ENCODE data around the gene CLSTN2. TPM values are rescaled to one million over a fixed set of nuclear protein-coding genes. Genes with fewer than 3 reads are reported as not detected.

The CLSTN2 gene
- total RNA-seq, 1 experiment from 2014 or later, result not detected

DNA sequence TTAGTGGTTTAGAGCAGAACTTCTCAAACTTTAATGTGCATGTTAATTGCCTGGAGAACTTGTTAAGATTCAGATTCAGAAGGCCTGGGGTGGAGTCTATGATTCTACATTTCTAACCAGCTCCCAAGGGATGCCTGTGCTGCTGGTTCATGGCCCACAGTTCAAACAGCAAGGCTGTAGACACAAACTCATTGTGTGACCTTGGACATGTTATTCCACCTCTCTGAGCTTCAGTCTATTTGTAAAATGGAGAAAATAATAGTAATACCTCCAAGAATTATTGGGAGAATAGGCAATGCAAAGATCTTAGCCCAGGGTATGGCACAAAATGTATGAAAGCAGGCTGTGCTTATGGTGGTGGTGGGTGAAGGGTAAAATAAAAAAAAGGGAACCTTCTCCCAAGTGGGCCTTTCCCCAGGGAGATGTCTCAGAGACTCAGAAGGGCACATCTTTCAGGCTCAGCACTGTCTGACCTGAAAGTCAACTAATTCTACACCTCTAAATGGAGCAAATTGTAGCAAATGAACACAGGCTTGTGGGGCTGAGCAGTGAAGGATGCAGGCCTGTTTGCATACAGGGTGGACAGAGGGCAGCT, 566.9 kb downstream of the CLSTN2 start:
- no TSS peak for BruUV-seq (replicated peaks)
- no peaks in the 10 kb centered on the region; the same call in 1 of the 2 replicates for H3K9me2 ChIP-seq (ENCODE audit: insufficient read depth)

GRCh38 chr3:140505213-140505612, 570.2 kb downstream of the CLSTN2 start:
- H3K4me2 ChIP-seq, result no peak overlapping the region
- no peaks in the 10 kb centered on the region; the same call in 1 of the 2 replicates for H3K9me2 ChIP-seq (ENCODE audit: insufficient read depth)
- peaks cover 19% of the 10 kb centered on the region for H3K4me1 ChIP-seq (replicated peaks; ENCODE audit: insufficient read depth)
- no peak overlapping the region for H3K27ac ChIP-seq
- intact Hi-C loops (cut with micrococcal nuclease; ENCODE audit: unreplicated experiment), result no loop called here
- POLR2A ChIA-PET (ENCODE audit: unreplicated experiment), result no interaction called here
- H3K4me3 ChIP-seq, result no peak overlapping the region
- CTCF ChIA-PET, result no interaction called here
- H3K27me3 ChIP-seq (ENCODE audit: insufficient read depth, low read depth), result no peaks in the 10 kb centered on the region
- no peaks in the 10 kb centered on the region for H3K9me3 ChIP-seq (ENCODE audit: insufficient read depth, low read depth)
- no peaks in the 10 kb centered on the region for H3K79me2 ChIP-seq (ENCODE audit: low read depth)
- BruUV-seq (replicated peaks), result no TSS peak
- TF ChIP-seq, protein P1, sequence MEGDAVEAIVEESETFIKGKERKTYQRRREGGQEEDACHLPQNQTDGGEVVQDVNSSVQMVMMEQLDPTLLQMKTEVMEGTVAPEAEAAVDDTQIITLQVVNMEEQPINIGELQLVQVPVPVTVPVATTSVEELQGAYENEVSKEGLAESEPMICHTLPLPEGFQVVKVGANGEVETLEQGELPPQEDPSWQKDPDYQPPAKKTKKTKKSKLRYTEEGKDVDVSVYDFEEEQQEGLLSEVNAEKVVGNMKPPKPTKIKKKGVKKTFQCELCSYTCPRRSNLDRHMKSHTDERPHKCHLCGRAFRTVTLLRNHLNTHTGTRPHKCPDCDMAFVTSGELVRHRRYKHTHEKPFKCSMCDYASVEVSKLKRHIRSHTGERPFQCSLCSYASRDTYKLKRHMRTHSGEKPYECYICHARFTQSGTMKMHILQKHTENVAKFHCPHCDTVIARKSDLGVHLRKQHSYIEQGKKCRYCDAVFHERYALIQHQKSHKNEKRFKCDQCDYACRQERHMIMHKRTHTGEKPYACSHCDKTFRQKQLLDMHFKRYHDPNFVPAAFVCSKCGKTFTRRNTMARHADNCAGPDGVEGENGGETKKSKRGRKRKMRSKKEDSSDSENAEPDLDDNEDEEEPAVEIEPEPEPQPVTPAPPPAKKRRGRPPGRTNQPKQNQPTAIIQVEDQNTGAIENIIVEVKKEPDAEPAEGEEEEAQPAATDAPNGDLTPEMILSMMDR (conservative IDR thresholded peaks at IDR 0.05), result no peak
- TF ChIP-seq EZH2 (IDR thresholded peaks at IDR 0.05; ENCODE audit: low read depth), result no peak
- no peak overlapping the region for H2AFZ ChIP-seq
- DNase-seq, result no peak
- H3F3A ChIP-seq (ENCODE audit: insufficient read depth, low read depth), result peaks cover 8% of the 10 kb centered on the region; the same call in 1 of the 2 replicates
- no peaks in the 10 kb centered on the region for H3K36me3 ChIP-seq (ENCODE audit: low read depth)
- H4K20me1 ChIP-seq (ENCODE audit: insufficient read depth), result no peaks in the 10 kb centered on the region

More for the DNA sequence above, 566.9 kb downstream of the CLSTN2 start:
- H3F3A ChIP-seq (ENCODE audit: insufficient read depth, low read depth), result peaks cover 8% of the 10 kb centered on the region; the same call in 1 of the 2 replicates
- no peaks in the 10 kb centered on the region for H3K9me3 ChIP-seq (ENCODE audit: insufficient read depth, low read depth)
- H3K36me3 ChIP-seq (ENCODE audit: low read depth), result no peaks in the 10 kb centered on the region
- H3K79me2 ChIP-seq (ENCODE audit: low read depth), result no peaks in the 10 kb centered on the region
- H3K4me3 ChIP-seq, result no peak overlapping the region
- TF ChIP-seq, protein P1 (conservative IDR thresholded peaks at IDR 0.05), result no peak
- no peak for TF ChIP-seq EZH2 (IDR thresholded peaks at IDR 0.05; ENCODE audit: low read depth)
- ChIA-PET POLR2A (ENCODE audit: unreplicated experiment) (no interaction called here), CTCF (interaction anchor here (0.9 kb wide), 1 partner anchor 53 kb away, joined by 4 read pairs; no protein-coding TSS in a partner anchor)
- H3K27ac ChIP-seq, result peak overlapping the region; percentile 41; the same call in 1 of the 2 replicates
- no peaks in the 10 kb centered on the region for H3K27me3 ChIP-seq (ENCODE audit: insufficient read depth, low read depth)
- intact Hi-C loops (cut with micrococcal nuclease; ENCODE audit: unreplicated experiment), result loop anchor here (1.0 kb wide), 2 partner anchors 27 to 35 kb away; no protein-coding TSS in a partner anchor
- H3K4me1 ChIP-seq (replicated peaks; ENCODE audit: insufficient read depth), result peaks cover 19% of the 10 kb centered on the region
- H4K20me1 ChIP-seq (ENCODE audit: insufficient read depth), result no peaks in the 10 kb centered on the region
- H3K4me2 ChIP-seq, result no peak overlapping the region; the same call in 1 of the 2 replicates
- DNase-seq, result no peak
- H2AFZ ChIP-seq, result no peak overlapping the region

- no peaks in the 10 kb centered on the region for H3K36me3 ChIP-seq (ENCODE audit: low read depth)
- no peak overlapping the region for H2AFZ ChIP-seq
- H3F3A ChIP-seq (ENCODE audit: insufficient read depth, low read depth), result peaks cover 8% of the 10 kb centered on the region; the same call in 1 of the 2 replicates
- no peak overlapping the region for H3K4me3 ChIP-seq
- intact Hi-C loops (cut with micrococcal nuclease; ENCODE audit: unreplicated experiment), result no loop called here
- H3K27me3 ChIP-seq (ENCODE audit: insufficient read depth, low read depth), result no peaks in the 10 kb centered on the region
- ChIA-PET CTCF (no interaction called here), POLR2A (ENCODE audit: unreplicated experiment) (no interaction called here)
- H3K9me3 ChIP-seq (ENCODE audit: insufficient read depth, low read depth), result no peaks in the 10 kb centered on the region
- H3K9me2 ChIP-seq (ENCODE audit: insufficient read depth), result no peaks in the 10 kb centered on the region; the same call in 1 of the 2 replicates
- no TSS peak for BruUV-seq (replicated peaks)
- H3K4me2 ChIP-seq, result no peak overlapping the region
- no peaks in the 10 kb centered on the region for H3K79me2 ChIP-seq (ENCODE audit: low read depth)
- no peak for DNase-seq
- no peaks in the 10 kb centered on the region for H4K20me1 ChIP-seq (ENCODE audit: insufficient read depth)
- TF ChIP-seq EZH2 (IDR thresholded peaks at IDR 0.05; ENCODE audit: low read depth), result no peak
- TF ChIP-seq, protein P1 (conservative IDR thresholded peaks at IDR 0.05), result no peak
- H3K27ac ChIP-seq, result no peak overlapping the region
- peaks cover 12% of the 10 kb centered on the region for H3K4me1 ChIP-seq (replicated peaks; ENCODE audit: insufficient read depth)
These were observed 570.9 kb downstream of the CLSTN2 start for GRCh38 chr3:140505876-140506275.

Data from PC-9 (cell line).